Adipocyte (in vitro differentiated cells): ENCODE measurements around the gene DICER1.

Source experiments
- DNase-seq: peaks from one replicate; pipeline ENCODE4 v3.0.0-alpha.2; 2015; ENCODE audit warnings: low read depth
- H3K27me3 ChIP-seq: replicated peaks from 2 replicates; pipeline ENCODE4 v1.7.0; 2013; ENCODE audit warnings: mild to moderate bottlenecking, low read length, moderate library complexity; ENCODE audit not compliant: control insufficient read depth, insufficient read depth
- H3K36me3 ChIP-seq: 2 replicates; pipeline ENCODE4 v1.7.0; 2013; ENCODE audit warnings: low read length, mild to moderate bottlenecking, moderate library complexity; ENCODE audit not compliant: control insufficient read depth, insufficient read depth, severe bottlenecking
- H3K4me1 ChIP-seq: 2 replicates; pipeline ENCODE4 v1.7.0; 2013; ENCODE audit warnings: mild to moderate bottlenecking, low read length, moderate library complexity; ENCODE audit not compliant: control insufficient read depth, insufficient read depth
- H3K4me3 ChIP-seq: 2 replicates; pipeline ENCODE4 v1.7.0; 2013; ENCODE audit warnings: mild to moderate bottlenecking, low read length, moderate library complexity
- H3K9ac ChIP-seq: 2 replicates; pipeline ENCODE4 v1.7.0; 2013; ENCODE audit warnings: mild to moderate bottlenecking, low read length, moderate library complexity
- H3K9me3 ChIP-seq: 2 replicates; pipeline ENCODE4 v1.7.0; 2013; ENCODE audit warnings: mild to moderate bottlenecking, low read length, moderate library complexity; ENCODE audit not compliant: control insufficient read depth

DICER1 gene

DNA sequence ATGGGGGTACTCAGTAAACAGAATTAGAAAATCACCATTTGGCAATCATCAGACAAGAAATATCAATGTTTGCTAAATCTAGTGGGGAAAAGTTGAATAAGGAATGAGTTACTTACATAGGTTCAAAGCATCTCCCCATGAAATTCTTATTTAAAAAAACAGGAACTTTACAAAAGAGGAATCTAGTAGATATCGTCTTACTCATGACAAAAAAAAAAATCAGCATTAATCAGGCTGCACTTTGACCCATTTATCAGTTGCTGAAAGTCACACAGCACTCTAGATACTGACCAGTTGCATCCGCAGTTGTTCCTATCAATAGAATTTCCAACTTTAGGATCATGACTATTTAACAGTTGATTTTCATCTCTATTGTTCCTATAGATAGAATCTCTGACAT is 5.8 kb upstream of the DICER1 start:
- Histone ChIP-seq H3K9ac (peak overlapping the region; percentile 45), H3K4me3 (no peak overlapping the region)

GRCh38 chr14:95162641-95163040 is 5.3 kb upstream of the DICER1 start:
- H3K36me3 ChIP-seq, result no peaks in the 10 kb centered on the region
- DNase-seq, result no peak
- H3K9ac ChIP-seq, result peak overlapping the region; percentile 45
- no peak overlapping the region for H3K4me3 ChIP-seq
- H3K4me1 ChIP-seq, result peaks cover 27% of the 10 kb centered on the region
- H3K9me3 ChIP-seq, result peaks cover 10% of the 10 kb centered on the region
- no peaks in the 10 kb centered on the region for H3K27me3 ChIP-seq

More for the DNA sequence above, 5.8 kb upstream of the DICER1 start:
- Histone ChIP-seq H3K9me3 (peaks cover 10% of the 10 kb centered on the region), H3K36me3 (no peaks in the 10 kb centered on the region), H3K4me1 (peaks cover 25% of the 10 kb centered on the region), H3K27me3 (no peaks in the 10 kb centered on the region)
- no peak for DNase-seq

DNA sequence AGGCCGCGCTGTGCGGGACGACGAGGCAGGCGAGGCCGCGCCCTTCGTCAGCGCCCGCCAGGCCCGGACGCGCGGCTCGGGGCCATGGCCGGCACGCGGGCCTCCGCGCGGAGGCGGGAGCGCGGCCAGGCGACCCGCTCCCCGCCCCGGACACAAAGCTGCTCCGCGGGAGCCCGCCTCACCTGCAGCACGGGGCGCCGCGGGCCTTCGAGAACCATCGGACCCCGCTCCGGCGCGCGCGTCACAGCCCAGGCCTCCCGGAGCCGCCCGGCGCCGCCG is 342 bp downstream of the DICER1 start:
- H3K4me3 ChIP-seq, result peak overlapping the region; percentile 91
- H3K27me3 ChIP-seq, result no peaks in the 10 kb centered on the region
- H3K9ac ChIP-seq, result peak overlapping the region; percentile 95
- H3K4me1 ChIP-seq, result peaks cover 38% of the 10 kb centered on the region
- peak; percentile 72 for DNase-seq
- H3K9me3 ChIP-seq, result no peaks in the 10 kb centered on the region
- no peaks in the 10 kb centered on the region for H3K36me3 ChIP-seq

- H3K27me3 ChIP-seq, result no peaks in the 10 kb centered on the region
- DNase-seq, result peak; percentile 72
- peaks cover 35% of the 10 kb centered on the region for H3K4me1 ChIP-seq
These were observed 925 bp downstream of the DICER1 start for GRCh38 chr14:95156161-95157047.

DNA sequence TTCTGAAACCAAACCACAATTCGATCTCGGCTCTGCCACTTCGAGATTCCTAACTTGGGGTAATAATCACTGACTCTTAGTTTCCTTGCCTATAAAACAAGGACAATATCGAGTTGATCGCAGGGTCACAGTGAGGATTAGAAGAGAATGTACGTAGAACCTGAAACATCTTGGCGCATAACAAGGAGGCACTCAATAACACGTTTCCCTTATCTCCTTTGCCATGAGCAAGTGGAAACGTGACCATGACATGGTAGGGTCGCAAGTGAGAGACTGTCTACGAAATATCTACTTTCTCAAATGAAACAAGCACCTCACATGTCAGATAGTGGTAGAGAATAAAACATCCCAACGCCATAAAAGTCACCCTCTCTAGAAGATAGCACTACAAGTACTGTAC is 2.3 kb downstream of the DICER1 start:
- DNase-seq, result no peak
- Histone ChIP-seq H3K9ac (peak overlapping the region; percentile 95), H3K9me3 (no peaks in the 10 kb centered on the region), H3K36me3 (no peaks in the 10 kb centered on the region), H3K4me3 (peak overlapping the region; percentile 91), H3K27me3 (no peaks in the 10 kb centered on the region), H3K4me1 (peaks cover 35% of the 10 kb centered on the region)

More at GRCh38 chr14:95156161-95157047, 925 bp downstream of the DICER1 start:
- Histone ChIP-seq H3K36me3 (no peaks in the 10 kb centered on the region), H3K9me3 (no peaks in the 10 kb centered on the region), H3K9ac (peak overlapping the region; percentile 95), H3K4me3 (peak overlapping the region; percentile 91)

GRCh38 chr14:95153866-95154265 is 3.5 kb downstream of the DICER1 start:
- no peak overlapping the region for H3K4me3 ChIP-seq
- no peak for DNase-seq
- H3K9me3 ChIP-seq, result no peaks in the 10 kb centered on the region
- H3K9ac ChIP-seq, result no peak overlapping the region
- H3K36me3 ChIP-seq, result no peaks in the 10 kb centered on the region
- H3K27me3 ChIP-seq, result no peaks in the 10 kb centered on the region
- H3K4me1 ChIP-seq, result peaks cover 36% of the 10 kb centered on the region

- peaks cover 40% of the 10 kb centered on the region for H3K4me1 ChIP-seq
- H3K27me3 ChIP-seq, result no peaks in the 10 kb centered on the region
- H3K4me3 ChIP-seq, result no peak overlapping the region
- no peak for DNase-seq
- no peaks in the 10 kb centered on the region for H3K36me3 ChIP-seq
- no peak overlapping the region for H3K9ac ChIP-seq
- H3K9me3 ChIP-seq, result no peaks in the 10 kb centered on the region
These were observed 5.8 kb downstream of the DICER1 start for GRCh38 chr14:95151561-95151960.

GRCh38 chr14:95150910-95151309 is 6.4 kb downstream of the DICER1 start:
- no peak overlapping the region for H3K9ac ChIP-seq
- H3K4me3 ChIP-seq, result no peak overlapping the region
- no peaks in the 10 kb centered on the region for H3K27me3 ChIP-seq
- no peaks in the 10 kb centered on the region for H3K36me3 ChIP-seq
- DNase-seq, result peak; percentile 21
- H3K4me1 ChIP-seq, result peaks cover 37% of the 10 kb centered on the region
- H3K9me3 ChIP-seq, result no peaks in the 10 kb centered on the region

DNA sequence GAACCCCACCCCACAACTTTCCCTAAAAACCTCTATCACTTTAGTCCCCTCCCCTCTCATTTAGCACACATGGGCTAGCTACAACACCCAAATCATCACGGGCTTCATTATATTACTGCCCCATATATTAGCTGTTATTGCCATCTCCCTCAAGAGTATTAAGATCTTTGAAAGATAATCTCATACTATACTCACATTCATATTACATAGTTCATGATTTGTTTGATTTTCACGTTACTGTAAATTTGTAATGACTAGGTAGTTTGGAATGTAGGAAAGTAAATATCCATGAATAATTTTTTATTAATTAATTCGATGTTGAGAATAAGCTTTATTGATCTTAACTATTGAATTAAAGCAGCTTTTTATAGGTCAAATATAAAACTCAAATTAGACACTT is 7.9 kb downstream of the DICER1 start:
- H3K27me3 ChIP-seq, result no peaks in the 10 kb centered on the region
- H3K4me1 ChIP-seq, result peaks cover 23% of the 10 kb centered on the region
- no peak overlapping the region for H3K4me3 ChIP-seq

DNA sequence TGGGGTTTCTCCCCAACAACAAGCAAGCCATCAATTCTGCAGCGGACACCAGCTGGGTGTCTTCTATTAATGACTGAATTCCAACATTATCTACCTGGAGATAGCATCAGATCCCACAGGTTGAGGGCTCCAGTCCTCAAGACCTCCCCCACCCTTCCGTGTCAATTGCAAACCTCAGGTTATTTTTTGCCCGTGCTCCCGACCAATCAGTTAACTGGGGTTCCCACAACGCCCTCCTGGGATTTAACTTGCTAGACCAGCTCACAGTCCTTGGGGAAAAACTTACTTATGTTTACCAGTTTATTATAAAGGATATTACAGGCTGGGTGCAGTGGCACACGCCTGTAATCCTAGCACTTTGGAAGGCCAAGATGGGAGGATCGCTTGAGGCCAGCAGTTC is 9.7 kb downstream of the DICER1 start:
- no peak overlapping the region for H3K4me3 ChIP-seq
- no peak for DNase-seq
- no peak overlapping the region for H3K9ac ChIP-seq
- H3K9me3 ChIP-seq, result no peaks in the 10 kb centered on the region
- peaks cover 24% of the 10 kb centered on the region for H3K4me1 ChIP-seq
- H3K36me3 ChIP-seq, result no peaks in the 10 kb centered on the region
- H3K27me3 ChIP-seq, result no peaks in the 10 kb centered on the region

More for the DNA sequence above, 7.9 kb downstream of the DICER1 start:
- DNase-seq, result no peak
- H3K9me3 ChIP-seq, result no peaks in the 10 kb centered on the region
- no peak overlapping the region for H3K9ac ChIP-seq
- no peaks in the 10 kb centered on the region for H3K36me3 ChIP-seq

- Histone ChIP-seq H3K27me3 (no peaks in the 10 kb centered on the region), H3K36me3 (no peaks in the 10 kb centered on the region)
- DNase-seq, result no peak
These were observed 11.1 kb downstream of the DICER1 start for GRCh38 chr14:95146079-95146771.

More at GRCh38 chr14:95146079-95146771, 11.1 kb downstream of the DICER1 start:
- Histone ChIP-seq H3K4me3 (no peak overlapping the region), H3K4me1 (peaks cover 35% of the 10 kb centered on the region), H3K9me3 (no peaks in the 10 kb centered on the region), H3K9ac (no peak overlapping the region)
